Measurements from ENCODE around the gene ZGLP1.
A peak's percentile ranks its signal among the peaks of the same experiment; 100 is the strongest.

Gene ZGLP1

GRCh38 chr19:10309423-10309822 lies at the start of gene ZGLP1:
Gene ZGLP1 (minus strand): TSS chr19:10309815.
- in situ Hi-C loops (cut with MboI; ENCODE audit: low sequenced_read_pairs, unreplicated experiment), result no loop called here
- TF ChIP-seq CTCF (IDR thresholded peaks at IDR 0.05; ENCODE audit: borderline replicate concordance, control extremely low read depth, extremely low read depth, insufficient read depth, missing control alignments), result no peak
- DNase-seq (ENCODE audit: low spot score), result no peak

- in situ Hi-C loops (cut with MboI; ENCODE audit: low sequenced_read_pairs, unreplicated experiment), result no loop called here
- no peak for DNase-seq (ENCODE audit: low spot score)
- no peak for TF ChIP-seq CTCF (IDR thresholded peaks at IDR 0.05; ENCODE audit: borderline replicate concordance, control extremely low read depth, extremely low read depth, insufficient read depth, missing control alignments)
Measured at GRCh38 chr19:10356431-10356830, 46.8 kb upstream of the ZGLP1 start.

GRCh38 chr19:10353793-10354391 lies 44.3 kb upstream of the ZGLP1 start:
- no peak for TF ChIP-seq CTCF (IDR thresholded peaks at IDR 0.05; ENCODE audit: borderline replicate concordance, control extremely low read depth, extremely low read depth, insufficient read depth, missing control alignments)
- in situ Hi-C loops (cut with MboI; ENCODE audit: low sequenced_read_pairs, unreplicated experiment), result no loop called here
- peak; percentile 31 for DNase-seq (ENCODE audit: low spot score)

- DNase-seq (ENCODE audit: low spot score), result no peak
- TF ChIP-seq CTCF (IDR thresholded peaks at IDR 0.05; ENCODE audit: borderline replicate concordance, control extremely low read depth, extremely low read depth, insufficient read depth, missing control alignments), result no peak
- in situ Hi-C loops (cut with MboI; ENCODE audit: low sequenced_read_pairs, unreplicated experiment), result no loop called here
Measured at GRCh38 chr19:10352764-10353671, 43.4 kb upstream of the ZGLP1 start.

GRCh38 chr19:10346509-10346908 lies 36.9 kb upstream of the ZGLP1 start:
- in situ Hi-C loops (cut with MboI; ENCODE audit: low sequenced_read_pairs, unreplicated experiment), result no loop called here
- DNase-seq (ENCODE audit: low spot score), result no peak
- TF ChIP-seq CTCF (IDR thresholded peaks at IDR 0.05; ENCODE audit: borderline replicate concordance, control extremely low read depth, extremely low read depth, insufficient read depth, missing control alignments), result no peak

- no peak for DNase-seq (ENCODE audit: low spot score)
- TF ChIP-seq CTCF (IDR thresholded peaks at IDR 0.05; ENCODE audit: borderline replicate concordance, control extremely low read depth, extremely low read depth, insufficient read depth, missing control alignments), result no peak
- in situ Hi-C loops (cut with MboI; ENCODE audit: low sequenced_read_pairs, unreplicated experiment), result no loop called here
Measured at GRCh38 chr19:10344780-10345179, 35.2 kb upstream of the ZGLP1 start.
